ENCODE results near the gene CABCOCO1. TPM values are rescaled to one million over a fixed set of nuclear protein-coding genes. Genes with fewer than 3 reads are reported as not detected.

The CABCOCO1 gene
- total RNA-seq, 4 donors from 2014 or later = not detected

- no peaks in the 10 kb centered on the region for H3K36me3 ChIP-seq
- peaks cover 0 to 30% (median 3%) of the 10 kb centered on the region in 4 donors for H3K4me1 ChIP-seq
- no peaks in the 10 kb centered on the region for H3K9me3 ChIP-seq
- TF ChIP-seq POLR2A (IDR thresholded peaks at IDR 0.05) (no peak), CTCF (IDR thresholded peaks at IDR 0.05) (no peak), EP300 (IDR thresholded peaks at IDR 0.05) (no peak)
- no peaks in the 10 kb centered on the region for H3K27me3 ChIP-seq
- WGBS, 2 donors = 81 to 91% methylated on average over 1 of the region's 1 CpG
- H3K4me3 ChIP-seq = no peak overlapping the region
- H3K27ac ChIP-seq = no peak overlapping the region
- no peak for DNase-seq (ENCODE audit: low spot score in 2 of 2)
These were observed 126.3 kb downstream of the CABCOCO1 start for GRCh38 chr10:61789031-61789430.

GRCh38 chr10:61791216-61791615 lies 128.5 kb downstream of the CABCOCO1 start:
- TF ChIP-seq CTCF (IDR thresholded peaks at IDR 0.05) (no peak), EP300 (IDR thresholded peaks at IDR 0.05) (no peak), POLR2A (IDR thresholded peaks at IDR 0.05) (no peak)
- no peak for DNase-seq (ENCODE audit: low spot score in 2 of 2)
- Histone ChIP-seq H3K4me1 (peaks cover 0 to 34% (median 3%) of the 10 kb centered on the region in 4 donors), H3K4me3 (no peak overlapping the region), H3K36me3 (no peaks in the 10 kb centered on the region), H3K27ac (no peak overlapping the region), H3K9me3 (no peaks in the 10 kb centered on the region), H3K27me3 (no peaks in the 10 kb centered on the region)
- 61 to 63% methylated on average over 2 of the region's 2 CpGs for WGBS, 2 donors

GRCh38 chr10:61792097-61792716 lies 129.5 kb downstream of the CABCOCO1 start:
- WGBS, 2 donors = 92 to 93% methylated on average over 1 of the region's 1 CpG
- H3K27me3 ChIP-seq = no peaks in the 10 kb centered on the region
- H3K4me1 ChIP-seq = peaks cover 0 to 24% (median 0%) of the 10 kb centered on the region in 4 donors
- no peaks in the 10 kb centered on the region for H3K36me3 ChIP-seq
- TF ChIP-seq POLR2A (IDR thresholded peaks at IDR 0.05) (no peak), CTCF (IDR thresholded peaks at IDR 0.05) (no peak), EP300 (IDR thresholded peaks at IDR 0.05) (no peak)
- no peak overlapping the region for H3K4me3 ChIP-seq
- no peaks in the 10 kb centered on the region for H3K9me3 ChIP-seq
- no peak for DNase-seq (ENCODE audit: low spot score in 2 of 2)
- no peak overlapping the region for H3K27ac ChIP-seq

GRCh38 chr10:61792921-61793320 lies 130.2 kb downstream of the CABCOCO1 start:
- Histone ChIP-seq H3K27me3 (no peaks in the 10 kb centered on the region), H3K36me3 (no peaks in the 10 kb centered on the region), H3K27ac (no peak overlapping the region), H3K4me1 (peaks cover 0 to 20% (median 0%) of the 10 kb centered on the region in 4 donors), H3K4me3 (no peak overlapping the region), H3K9me3 (no peaks in the 10 kb centered on the region)
- DNase-seq (ENCODE audit: low spot score in 2 of 2) = no peak
- TF ChIP-seq CTCF (IDR thresholded peaks at IDR 0.05) (no peak), EP300 (IDR thresholded peaks at IDR 0.05) (no peak), POLR2A (IDR thresholded peaks at IDR 0.05) (no peak)
- 92 to 98% methylated on average over 1 of the region's 1 CpG for WGBS, 2 donors

GRCh38 chr10:61793760-61794703 lies 131.3 kb downstream of the CABCOCO1 start:
- Histone ChIP-seq H3K9me3 (no peaks in the 10 kb centered on the region), H3K4me1 (peaks cover 0 to 20% (median 0%) of the 10 kb centered on the region in 4 donors), H3K4me3 (no peak overlapping the region), H3K27me3 (no peaks in the 10 kb centered on the region), H3K36me3 (no peaks in the 10 kb centered on the region), H3K27ac (no peak overlapping the region)
- 59 to 80% methylated on average over 5 of the region's 5 CpGs for WGBS, 2 donors
- no peak for TF ChIP-seq CTCF (IDR thresholded peaks at IDR 0.05)
- no peak for TF ChIP-seq EP300 (IDR thresholded peaks at IDR 0.05)
- TF ChIP-seq POLR2A (IDR thresholded peaks at IDR 0.05) = no peak
- no peak for DNase-seq (ENCODE audit: low spot score in 2 of 2)
